ENCODE measurements around the gene RPL10. TPM values are rescaled to one million over a fixed set of nuclear protein-coding genes. Genes with fewer than 3 reads are reported as not detected.

The RPL10 gene
- total RNA-seq, 4 donors from 2014 or later, result 2,607 to 8,937 (median 4,770) TPM

DNA sequence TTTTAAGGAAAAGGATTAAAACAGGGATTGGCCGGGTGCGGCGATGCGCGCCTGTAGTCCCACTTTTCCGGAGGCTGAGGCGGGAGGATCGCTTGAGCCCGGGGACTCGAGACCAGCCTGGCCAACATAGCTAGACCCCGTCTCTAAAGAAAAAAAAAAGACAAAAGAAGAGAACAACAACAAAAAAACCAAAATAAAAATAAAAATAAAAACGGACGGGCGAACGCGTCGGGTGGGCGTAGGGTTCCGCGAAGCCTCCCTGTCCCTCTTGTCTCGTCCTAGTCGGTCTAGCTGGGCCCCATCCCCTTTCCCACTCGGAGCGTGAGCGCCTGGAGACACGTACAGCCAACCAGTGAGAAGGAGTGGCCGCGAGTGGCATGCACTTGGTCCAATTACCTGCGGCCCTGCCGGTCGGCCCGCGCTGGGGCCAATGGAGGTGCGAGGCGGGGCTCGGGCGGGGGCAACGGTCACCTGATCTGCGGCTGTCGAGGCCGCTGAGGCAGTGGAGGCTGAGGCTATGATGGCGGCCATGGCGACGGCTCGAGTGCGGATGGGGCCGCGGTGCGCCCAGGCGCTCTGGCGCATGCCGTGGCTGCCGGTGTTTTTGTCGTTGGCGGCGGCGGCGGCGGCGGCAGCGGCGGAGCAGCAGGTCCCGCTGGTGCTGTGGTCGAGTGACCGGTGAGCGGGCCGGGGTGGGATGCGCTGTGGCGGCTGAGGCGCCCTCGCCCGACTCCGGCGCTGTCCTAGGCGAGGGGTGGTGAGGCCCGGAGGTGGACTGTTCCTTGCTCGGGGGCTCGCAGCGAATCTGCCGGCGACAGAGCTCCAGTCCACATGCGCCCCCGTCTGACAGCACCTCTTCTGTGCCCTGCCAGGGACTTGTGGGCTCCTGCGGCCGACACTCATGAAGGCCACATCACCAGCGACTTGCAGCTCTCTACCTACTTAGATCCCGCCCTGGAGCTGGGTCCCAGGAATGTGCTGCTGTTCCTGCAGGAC is 30.3 kb downstream of the RPL10 start, which contains the start of gene ATP6AP1:
Gene ATP6AP1, plus strand, starts transcription at position 502 of the 996 bp plus-strand sequence. Its CDS starts 16 bp downstream, at position 518.
- peak; percentile 53 for DNase-seq
- H3K4me1 ChIP-seq, result peaks cover 5 to 42% (median 7%) of the 10 kb centered on the region in 3 donors
- TF ChIP-seq, protein P1, sequence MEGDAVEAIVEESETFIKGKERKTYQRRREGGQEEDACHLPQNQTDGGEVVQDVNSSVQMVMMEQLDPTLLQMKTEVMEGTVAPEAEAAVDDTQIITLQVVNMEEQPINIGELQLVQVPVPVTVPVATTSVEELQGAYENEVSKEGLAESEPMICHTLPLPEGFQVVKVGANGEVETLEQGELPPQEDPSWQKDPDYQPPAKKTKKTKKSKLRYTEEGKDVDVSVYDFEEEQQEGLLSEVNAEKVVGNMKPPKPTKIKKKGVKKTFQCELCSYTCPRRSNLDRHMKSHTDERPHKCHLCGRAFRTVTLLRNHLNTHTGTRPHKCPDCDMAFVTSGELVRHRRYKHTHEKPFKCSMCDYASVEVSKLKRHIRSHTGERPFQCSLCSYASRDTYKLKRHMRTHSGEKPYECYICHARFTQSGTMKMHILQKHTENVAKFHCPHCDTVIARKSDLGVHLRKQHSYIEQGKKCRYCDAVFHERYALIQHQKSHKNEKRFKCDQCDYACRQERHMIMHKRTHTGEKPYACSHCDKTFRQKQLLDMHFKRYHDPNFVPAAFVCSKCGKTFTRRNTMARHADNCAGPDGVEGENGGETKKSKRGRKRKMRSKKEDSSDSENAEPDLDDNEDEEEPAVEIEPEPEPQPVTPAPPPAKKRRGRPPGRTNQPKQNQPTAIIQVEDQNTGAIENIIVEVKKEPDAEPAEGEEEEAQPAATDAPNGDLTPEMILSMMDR (IDR thresholded peaks at IDR 0.05), result no peak
- TF ChIP-seq POLR2A (IDR thresholded peaks at IDR 0.05), result peak in 2 of 4 donors; percentile 49 to 76
- H3K4me3 ChIP-seq, result peak within 1 kb of the TSS; percentile 54 to 83 (median 76)
- H3K9me3 ChIP-seq, result no peaks in the 10 kb centered on the region
- intact Hi-C loops (cut with DNase I), result no loop called here
- peaks cover 0 to 19% (median 5%) of the 10 kb centered on the region in 3 donors for H3K36me3 ChIP-seq
- WGBS, 2 donors, result 0 to 59% methylated on average over 9 to 33 of the region's 87 CpGs
- H3K27ac ChIP-seq, result peak within 1 kb of the TSS; percentile 75 to 89 (median 84)
- H3K27me3 ChIP-seq, result no peaks in the 10 kb centered on the region

DNA sequence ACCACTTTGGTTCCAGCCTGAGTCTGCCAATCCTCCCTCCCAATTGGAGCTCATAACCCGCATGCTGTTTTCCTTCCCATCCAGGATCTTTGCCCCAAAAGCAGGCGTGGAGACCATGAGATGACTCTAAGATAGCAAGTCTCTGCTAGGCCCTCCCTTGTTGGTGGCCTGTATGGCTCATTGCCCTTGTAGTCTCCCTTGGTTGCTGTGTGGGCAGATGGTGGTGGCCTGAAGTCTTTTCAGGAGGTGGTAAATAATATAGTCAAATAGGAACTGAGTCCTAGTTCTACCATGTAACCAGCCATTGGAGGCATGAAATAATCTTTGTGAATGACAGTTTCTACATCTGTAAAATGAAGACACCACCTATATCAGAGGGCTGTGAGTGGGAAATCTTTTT is 31.5 kb downstream of the RPL10 start:
- H3K4me1 ChIP-seq, result peaks cover 5 to 42% (median 7%) of the 10 kb centered on the region in 3 donors
- peak overlapping the region in 2 of 4 donors; percentile 75 to 89 for H3K27ac ChIP-seq

DNA sequence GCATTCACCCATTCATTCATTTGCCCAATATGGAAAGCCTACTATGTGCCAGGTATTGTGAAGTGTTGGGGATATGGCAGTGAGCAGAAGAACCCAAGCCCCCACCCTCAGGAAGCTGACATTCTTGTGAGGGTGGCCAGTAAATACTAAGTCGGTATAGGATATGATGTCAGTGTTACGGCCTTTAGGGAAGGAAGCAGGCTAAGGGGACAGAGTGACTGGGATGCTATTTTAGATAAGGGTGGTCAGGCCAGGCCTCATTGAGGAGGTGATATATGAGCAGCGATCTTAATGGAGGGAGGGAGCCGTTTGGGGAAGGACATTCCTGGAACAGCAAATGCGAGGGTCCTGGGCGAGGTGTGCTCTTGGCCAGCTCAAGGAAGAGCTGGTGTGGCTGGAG is 32.3 kb downstream of the RPL10 start:
- peaks cover 3 to 39% (median 5%) of the 10 kb centered on the region in 3 donors for H3K36me3 ChIP-seq
- peak overlapping the region in 3 of 4 donors; percentile 33 to 61 (median 48) for H3K27ac ChIP-seq
- peak overlapping the region in 1 of 4 donors; percentile 15 for H3K4me3 ChIP-seq
- H3K4me1 ChIP-seq, result peaks cover 5 to 42% (median 7%) of the 10 kb centered on the region in 3 donors
- intact Hi-C loops (cut with DNase I), result no loop called here
- TF ChIP-seq, protein P1 (IDR thresholded peaks at IDR 0.05), result no peak
- 75 to 83% methylated on average over 4 to 6 of the region's 6 CpGs for WGBS, 2 donors
- H3K27me3 ChIP-seq, result no peaks in the 10 kb centered on the region
- no peak for DNase-seq
- no peaks in the 10 kb centered on the region for H3K9me3 ChIP-seq

More for the DNA sequence above, 31.5 kb downstream of the RPL10 start:
- TF ChIP-seq, protein P1 (IDR thresholded peaks at IDR 0.05), result no peak
- TF ChIP-seq POLR2A (IDR thresholded peaks at IDR 0.05), result no peak
- H3K9me3 ChIP-seq, result no peaks in the 10 kb centered on the region
- H3K4me3 ChIP-seq, result peak overlapping the region in 3 of 4 donors; percentile 54 to 83 (median 75)
- H3K36me3 ChIP-seq, result peaks cover 0 to 32% (median 5%) of the 10 kb centered on the region in 3 donors
- no peak for DNase-seq
- no peaks in the 10 kb centered on the region for H3K27me3 ChIP-seq
- intact Hi-C loops (cut with DNase I), result no loop called here
- WGBS, 2 donors, result 60 to 100% methylated on average over 1 of the region's 2 CpGs

DNA sequence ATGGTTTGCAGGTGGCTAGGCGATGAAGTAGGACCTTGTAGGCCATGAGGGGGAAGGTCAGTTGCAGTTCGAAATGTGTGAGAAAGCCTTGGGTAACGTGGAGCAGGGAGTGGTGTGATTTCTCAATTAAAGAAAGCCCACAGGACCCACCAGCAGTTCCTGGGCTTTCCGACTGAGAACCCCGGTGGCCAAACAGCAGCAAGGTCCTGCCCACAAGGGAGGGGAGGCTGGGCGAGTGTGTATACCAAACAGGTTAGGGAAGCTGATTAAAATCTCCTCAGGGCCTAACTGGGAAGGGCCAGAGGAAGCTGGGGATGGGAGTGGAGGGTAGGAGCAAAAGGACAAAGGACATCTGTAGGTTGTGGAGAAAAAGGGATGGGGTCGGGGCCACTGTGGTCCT is 32.7 kb downstream of the RPL10 start:
- peaks cover 5 to 43% (median 8%) of the 10 kb centered on the region in 3 donors for H3K36me3 ChIP-seq
- no peaks in the 10 kb centered on the region for H3K9me3 ChIP-seq
- WGBS, 2 donors, result 49 to 55% methylated on average over 7 of the region's 7 CpGs
- TF ChIP-seq POLR2A (IDR thresholded peaks at IDR 0.05), result no peak
- TF ChIP-seq, protein P1 (IDR thresholded peaks at IDR 0.05), result no peak
- intact Hi-C loops (cut with DNase I), result no loop called here
- H3K4me1 ChIP-seq, result peaks cover 5 to 42% (median 7%) of the 10 kb centered on the region in 3 donors
- no peaks in the 10 kb centered on the region for H3K27me3 ChIP-seq
- H3K4me3 ChIP-seq, result no peak overlapping the region
- no peak for DNase-seq
- peak overlapping the region in 3 of 4 donors; percentile 33 to 61 (median 48) for H3K27ac ChIP-seq

DNA sequence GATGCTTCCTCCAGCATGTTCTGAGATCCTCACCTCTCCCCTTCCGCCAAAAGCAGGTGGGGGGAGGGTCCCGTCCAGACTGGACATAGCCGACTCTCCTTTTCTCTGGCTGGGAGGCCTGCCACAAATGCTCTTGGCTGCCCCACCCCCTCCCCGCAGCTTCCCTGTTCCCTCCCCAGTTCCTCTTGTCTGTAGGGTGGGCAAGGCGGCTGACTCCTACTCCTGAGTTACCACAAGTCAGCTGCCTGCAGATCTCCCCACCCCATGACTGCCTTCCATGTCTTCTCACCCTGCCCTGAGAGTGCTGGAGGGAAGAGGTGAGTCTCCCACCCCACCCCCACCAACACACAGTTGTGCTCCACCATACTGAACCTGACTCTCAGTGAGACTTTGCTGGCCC is 33.2 kb downstream of the RPL10 start:
- peak overlapping the region in 3 of 4 donors; percentile 33 to 61 (median 48) for H3K27ac ChIP-seq
- no peak overlapping the region for H3K4me3 ChIP-seq
- intact Hi-C loops (cut with DNase I), result no loop called here
- peaks cover 5 to 43% (median 8%) of the 10 kb centered on the region in 3 donors for H3K36me3 ChIP-seq
- H3K9me3 ChIP-seq, result no peaks in the 10 kb centered on the region
- no peaks in the 10 kb centered on the region for H3K27me3 ChIP-seq
- H3K4me1 ChIP-seq, result peaks cover 5 to 47% (median 7%) of the 10 kb centered on the region in 3 donors
- WGBS, 2 donors, result 71 to 73% methylated on average over 3 of the region's 5 CpGs
- TF ChIP-seq, protein P1 (IDR thresholded peaks at IDR 0.05), result no peak
- TF ChIP-seq POLR2A (IDR thresholded peaks at IDR 0.05), result no peak
- DNase-seq, result no peak
